ENCODE data around the gene PTBP3. TPM values are rescaled to one million over a fixed set of nuclear protein-coding genes. Genes with fewer than 3 reads are reported as not detected.

PTBP3 gene
- total and polyA plus RNA-seq, 2 of the 4 experiments (the other 2 are of a cell fraction) = 8.6 to 15.6 TPM

GRCh38 chr9:112371060-112371459, 37.6 kb upstream of the PTBP3 start:
- Histone ChIP-seq H2BK120ac (ENCODE audit: low read depth, low read length) (no peak overlapping the region), H3K9me1 (ENCODE audit: insufficient read depth, low read length) (no peaks in the 10 kb centered on the region), H3K36me3 (ENCODE audit: control insufficient read depth, insufficient read depth, low read length) (no peaks in the 10 kb centered on the region), H3K4me2 (ENCODE audit: low read depth, low read length) (no peak overlapping the region), H3K79me1 (ENCODE audit: low read depth in 1 of 2, low read length in 2 of 2) (no peaks in the 10 kb centered on the region), H3K4me3 (ENCODE audit: insufficient read depth, low read depth, low read length) (no peak overlapping the region), H4K20me1 (ENCODE audit: insufficient read depth, low read length) (no peaks in the 10 kb centered on the region), H4K5ac (ENCODE audit: low read depth, low read length) (no peak overlapping the region), H2BK5ac (ENCODE audit: low read depth, low read length, poor library complexity, severe bottlenecking) (no peak overlapping the region), H3K27ac (ENCODE audit: insufficient read depth, low read length) (no peak overlapping the region), H4K91ac (ENCODE audit: insufficient read depth, low read depth, low read length) (no peak overlapping the region), H3K9ac (ENCODE audit: low read depth, low read length) (no peak overlapping the region), H3K9me3 (ENCODE audit: control insufficient read depth, insufficient read depth, low read length) (no peaks in the 10 kb centered on the region; the same call in 1 of the 2 replicates), H2AK9ac (replicated peaks; ENCODE audit: low read depth, low read length, poor library complexity) (no peak overlapping the region), H4K8ac (ENCODE audit: low read depth in 2 of 2, low read length in 2 of 2) (no peak overlapping the region), H3K56ac (ENCODE audit: extremely low read depth, insufficient read depth, low read length) (no peak overlapping the region), H3K18ac (ENCODE audit: low read depth, low read length) (no peak overlapping the region), H2AK5ac (ENCODE audit: low read depth, low read length) (no peak overlapping the region), H3K4me1 (ENCODE audit: control insufficient read depth, insufficient read depth, low read length) (no peaks in the 10 kb centered on the region), H3K14ac (replicated peaks; ENCODE audit: low read depth, low read length) (no peak overlapping the region), H2BK15ac (ENCODE audit: low read depth, low read length) (no peak overlapping the region), H3K4ac (ENCODE audit: low read depth, low read length) (no peak overlapping the region), H3K27me3 (ENCODE audit: control insufficient read depth, insufficient read depth, low read length) (no peaks in the 10 kb centered on the region), H2AFZ (replicated peaks; ENCODE audit: low read length, poor library complexity) (no peak overlapping the region), H2BK20ac (ENCODE audit: low read depth, low read length) (no peak overlapping the region), H3K23ac (ENCODE audit: low read depth, low read length) (no peak overlapping the region)
- CTCF ChIA-PET = interaction anchor here (0.8 kb wide), 1 partner anchor 713 kb away, joined by 3 read pairs; no protein-coding TSS in a partner anchor
- no peak for ATAC-seq (ENCODE audit: low read depth)
- DNase-seq = no peak
- no CpG with 5 or more reads among the region's 1 CpG for WGBS, 2 experiments (ENCODE audit: extremely low coverage in 2 of 2, insufficient read length in 1 of 2)
- no peak for TF ChIP-seq MAFK (IDR thresholded peaks at IDR 0.05; ENCODE audit: low read depth, low read length)
- TF ChIP-seq, protein P1, sequence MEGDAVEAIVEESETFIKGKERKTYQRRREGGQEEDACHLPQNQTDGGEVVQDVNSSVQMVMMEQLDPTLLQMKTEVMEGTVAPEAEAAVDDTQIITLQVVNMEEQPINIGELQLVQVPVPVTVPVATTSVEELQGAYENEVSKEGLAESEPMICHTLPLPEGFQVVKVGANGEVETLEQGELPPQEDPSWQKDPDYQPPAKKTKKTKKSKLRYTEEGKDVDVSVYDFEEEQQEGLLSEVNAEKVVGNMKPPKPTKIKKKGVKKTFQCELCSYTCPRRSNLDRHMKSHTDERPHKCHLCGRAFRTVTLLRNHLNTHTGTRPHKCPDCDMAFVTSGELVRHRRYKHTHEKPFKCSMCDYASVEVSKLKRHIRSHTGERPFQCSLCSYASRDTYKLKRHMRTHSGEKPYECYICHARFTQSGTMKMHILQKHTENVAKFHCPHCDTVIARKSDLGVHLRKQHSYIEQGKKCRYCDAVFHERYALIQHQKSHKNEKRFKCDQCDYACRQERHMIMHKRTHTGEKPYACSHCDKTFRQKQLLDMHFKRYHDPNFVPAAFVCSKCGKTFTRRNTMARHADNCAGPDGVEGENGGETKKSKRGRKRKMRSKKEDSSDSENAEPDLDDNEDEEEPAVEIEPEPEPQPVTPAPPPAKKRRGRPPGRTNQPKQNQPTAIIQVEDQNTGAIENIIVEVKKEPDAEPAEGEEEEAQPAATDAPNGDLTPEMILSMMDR (conservative IDR thresholded peaks at IDR 0.05; ENCODE audit: low read depth, low read length) = no peak
- TF ChIP-seq MXI1 (IDR thresholded peaks at IDR 0.05; ENCODE audit: borderline replicate concordance, low read depth, low read length) = no peak
- no peak for TF ChIP-seq POLR2A (IDR thresholded peaks at IDR 0.05; ENCODE audit: low read depth, low read length)
- TF ChIP-seq CEBPB (IDR thresholded peaks at IDR 0.05; ENCODE audit: low read depth, low read length) = no peak
- TF ChIP-seq FOS (IDR thresholded peaks at IDR 0.05; ENCODE audit: low read depth, low read length) = no peak
- TF ChIP-seq CHD1 (IDR thresholded peaks at IDR 0.05; ENCODE audit: low read depth, low read length) = no peak
- TF ChIP-seq NFE2L2 (IDR thresholded peaks at IDR 0.05; ENCODE audit: low read depth, low read length) = no peak
- TF ChIP-seq BHLHE40 (IDR thresholded peaks at IDR 0.05; ENCODE audit: low read depth, low read length) = no peak
- no peak for TF ChIP-seq MAZ (IDR thresholded peaks at IDR 0.05; ENCODE audit: borderline replicate concordance, low read depth, low read length)
- TF ChIP-seq USF2 (IDR thresholded peaks at IDR 0.05; ENCODE audit: low read depth, low read length) = no peak
- no peak for TF ChIP-seq RFX5 (IDR thresholded peaks at IDR 0.05; ENCODE audit: low read depth, low read length)
- TF ChIP-seq RAD21 (IDR thresholded peaks at IDR 0.05; ENCODE audit: low read length) = no peak
- no peak for TF ChIP-seq RCOR1 (IDR thresholded peaks at IDR 0.05; ENCODE audit: insufficient replicate concordance, low read length)
- TF ChIP-seq, protein P2, sequence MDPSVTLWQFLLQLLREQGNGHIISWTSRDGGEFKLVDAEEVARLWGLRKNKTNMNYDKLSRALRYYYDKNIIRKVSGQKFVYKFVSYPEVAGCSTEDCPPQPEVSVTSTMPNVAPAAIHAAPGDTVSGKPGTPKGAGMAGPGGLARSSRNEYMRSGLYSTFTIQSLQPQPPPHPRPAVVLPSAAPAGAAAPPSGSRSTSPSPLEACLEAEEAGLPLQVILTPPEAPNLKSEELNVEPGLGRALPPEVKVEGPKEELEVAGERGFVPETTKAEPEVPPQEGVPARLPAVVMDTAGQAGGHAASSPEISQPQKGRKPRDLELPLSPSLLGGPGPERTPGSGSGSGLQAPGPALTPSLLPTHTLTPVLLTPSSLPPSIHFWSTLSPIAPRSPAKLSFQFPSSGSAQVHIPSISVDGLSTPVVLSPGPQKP (IDR thresholded peaks at IDR 0.05; ENCODE audit: borderline replicate concordance, low read depth, low read length) = no peak
- dilution Hi-C loops (cut with HindIII; ENCODE audit: low sequenced_read_pairs, unreplicated experiment) = no loop called here
- intact Hi-C loops (cut with micrococcal nuclease) = no loop called here
- POLR2A ChIA-PET (ENCODE audit: unreplicated experiment) = no interaction called here
- no TSS peak for BruUV-seq (replicated peaks)
- in situ Hi-C loops (cut with MboI; ENCODE audit: low sequenced_read_pairs) = no loop called here

Measured in IMR-90 (cell line).